Caco-2 (cell line): ENCODE results near the gene ADAMTS10. TPM values are rescaled to one million over a fixed set of nuclear protein-coding genes. Genes with fewer than 3 reads are reported as not detected.
A peak's percentile ranks its signal among the peaks of the same experiment; 100 is the strongest.

Experiments used
- BruUV-seq: library from RNA; stranded (reverse); fragments of 400-500 nt; replicated peaks from 2 replicates; lab custom pipeline; 2021; lab: Mats Ljungman, UMichigan
- CTCF ChIA-PET: fragments of 300-600 bp; sonication (Branson Sonifier 250); formaldehyde crosslinking; loops from one replicate; lab custom pipeline; 2022; ENCODE audit warnings: antibody characterized with exemption; lab: Charles Lee
- POLR2A ChIA-PET: fragments of 300-600 bp; sonication (Branson Sonifier 250); formaldehyde crosslinking; loops from one replicate; lab custom pipeline; 2022; ENCODE audit warnings: antibody characterized with exemption; lab: Charles Lee
- DNase-seq, 2 experiments: peaks; one replicate each; pipeline versions ENCODE4 v3.0.0 to v3.0.0-alpha.2; 2020 to 2022
- H3K27me3 ChIP-seq: replicated peaks from 2 replicates; pipeline ENCODE4 v1.6.0; 2011; ENCODE audit warnings: low read length; ENCODE audit not compliant: control insufficient read depth, insufficient read depth
- H3K36me3 ChIP-seq: 2 replicates; pipeline ENCODE4 v1.5.1; 2011; ENCODE audit warnings: low read length; ENCODE audit not compliant: control insufficient read depth, insufficient read depth
- H3K4me1 ChIP-seq: fragments of 250-450 bp; sonication (Bioruptor Pico); 2 replicates; pipeline ENCODE4 v1.5.1; 2020; ENCODE audit warnings: mild to moderate bottlenecking
- H3K4me3 ChIP-seq: 2 replicates; pipeline ENCODE4 v1.5.1; 2011; ENCODE audit warnings: low read depth, mild to moderate bottlenecking, control low read depth, low read length
- H3K9me3 ChIP-seq: fragments of 250-450 bp; sonication (Bioruptor Pico); 2 replicates; pipeline ENCODE4 v1.5.1; 2020; ENCODE audit warnings: mild to moderate bottlenecking, moderate library complexity
- H3K27ac Mint-ChIP-seq: one replicate; pipeline ENCODE4 v1.8.0; 2022; ENCODE audit warnings: mixed read lengths; ENCODE audit not compliant: unreplicated experiment
- H3K27me3 Mint-ChIP-seq: one replicate; pipeline ENCODE4 v1.8.0; 2022; ENCODE audit warnings: mixed read lengths; ENCODE audit not compliant: insufficient read depth, unreplicated experiment
- H3K36me3 Mint-ChIP-seq: one replicate; pipeline ENCODE4 v1.8.0; 2022; ENCODE audit warnings: mild to moderate bottlenecking, mixed read lengths; ENCODE audit not compliant: insufficient read depth, unreplicated experiment
- H3K4me1 Mint-ChIP-seq: one replicate; pipeline ENCODE4 v1.8.0; 2022; ENCODE audit warnings: low read depth, mixed read lengths; ENCODE audit not compliant: unreplicated experiment
- H3K4me3 Mint-ChIP-seq: one replicate; pipeline ENCODE4 v1.8.0; 2022; ENCODE audit warnings: mild to moderate bottlenecking, moderate library complexity, mixed read lengths; ENCODE audit not compliant: unreplicated experiment
- H3K9me3 Mint-ChIP-seq: one replicate; pipeline ENCODE4 v1.8.0; 2022; ENCODE audit warnings: mixed read lengths; ENCODE audit not compliant: unreplicated experiment
- CTCF ChIP-seq, 2 experiments: fragments of 200-600 bp in 1 of 2; IDR thresholded peaks; 1 replicate in 1 of 2; 2 replicates in 1 of 2; pipeline versions ENCODE4 v1.5.1 to v1.8.0; 2011 to 2022; ENCODE audit warnings: antibody characterized with exemption in 1 of 2, control low read depth in 1 of 2, inconsistent platforms in 1 of 2, low read depth in 1 of 2, low read length in 1 of 2, mild to moderate bottlenecking in 1 of 2, moderate library complexity in 1 of 2; ENCODE audit not compliant: insufficient read depth in 1 of 2, severe bottlenecking in 1 of 2, unreplicated experiment in 1 of 2
- intact Hi-C: fragments of 100-400 bp; cut with micrococcal nuclease; formaldehyde crosslinking; loops from one replicate; pipeline ENCODE4 v1.10.0; 2022; ENCODE audit not compliant: unreplicated experiment
- total RNA-seq: library from RNA; stranded (reverse); gene quantifications from 2 replicates; pipeline ENCODE4 v1.2.3, GENCODE V29; 2022

Gene ADAMTS10
- total RNA-seq, 1 experiment from 2014 or later, result 0.77 TPM

- H3K27ac Mint-ChIP-seq, result no peak overlapping the region
- Histone ChIP-seq H3K36me3 (no peaks in the 10 kb centered on the region), H3K4me3 (no peak overlapping the region), H3K4me1 (peaks cover 4% of the 10 kb centered on the region; the same call in 1 of the 2 replicates), H3K27me3 (no peaks in the 10 kb centered on the region), H3K9me3 (peaks cover 9% of the 10 kb centered on the region; the same call in 1 of the 2 replicates)
- peaks cover 10% of the 10 kb centered on the region for H3K27me3 Mint-ChIP-seq
- no peaks in the 10 kb centered on the region for H3K36me3 Mint-ChIP-seq
- no peak for DNase-seq
- ChIA-PET POLR2A (no interaction called here), CTCF (no interaction called here)
- H3K4me3 Mint-ChIP-seq, result no peak overlapping the region
- peaks cover 7% of the 10 kb centered on the region for H3K4me1 Mint-ChIP-seq
- BruUV-seq, result no TSS peak
- H3K9me3 Mint-ChIP-seq, result peaks cover 9% of the 10 kb centered on the region
- TF ChIP-seq CTCF (IDR thresholded peaks at IDR 0.05; ENCODE audit: insufficient read depth in 1 of 2, low read depth in 1 of 2, low read length in 1 of 2, severe bottlenecking in 1 of 2, unreplicated experiment in 1 of 2), result no peak
- intact Hi-C loops, result no loop called here
Observed at GRCh38 chr19:8589177-8589714, 21.3 kb downstream of the ADAMTS10 start.

- intact Hi-C loops, result no loop called here
- Mint-ChIP-seq H3K27ac (no peak overlapping the region), H3K9me3 (no peaks in the 10 kb centered on the region), H3K27me3 (peaks cover 6% of the 10 kb centered on the region), H3K4me3 (no peak overlapping the region), H3K4me1 (no peaks in the 10 kb centered on the region), H3K36me3 (no peaks in the 10 kb centered on the region)
- ChIA-PET POLR2A (no interaction called here), CTCF (interaction anchor here (0.6 kb wide), 1 partner anchor 232 kb away, joined by 5 read pairs; no protein-coding TSS in a partner anchor)
- Histone ChIP-seq H3K36me3 (no peaks in the 10 kb centered on the region), H3K27me3 (no peaks in the 10 kb centered on the region), H3K4me1 (peaks cover 4% of the 10 kb centered on the region; the same call in 1 of the 2 replicates), H3K4me3 (no peak overlapping the region), H3K9me3 (no peaks in the 10 kb centered on the region)
- TF ChIP-seq CTCF (IDR thresholded peaks at IDR 0.05; ENCODE audit: insufficient read depth in 1 of 2, low read depth in 1 of 2, low read length in 1 of 2, severe bottlenecking in 1 of 2, unreplicated experiment in 1 of 2), result peak; percentile 53 to 71
- BruUV-seq, result no TSS peak
- DNase-seq, result peak; percentile 60 to 68
Observed at GRCh38 chr19:8585894-8586750, 24.4 kb downstream of the ADAMTS10 start.

- Mint-ChIP-seq H3K4me1 (no peaks in the 10 kb centered on the region), H3K36me3 (no peaks in the 10 kb centered on the region), H3K9me3 (no peaks in the 10 kb centered on the region), H3K27me3 (peaks cover 6% of the 10 kb centered on the region), H3K27ac (no peak overlapping the region), H3K4me3 (no peak overlapping the region)
- no peak overlapping the region for H3K4me3 ChIP-seq
- intact Hi-C loops, result loop anchor here (5.0 kb wide), 1 partner anchor 107 kb away; no protein-coding TSS in a partner anchor
- H3K36me3 ChIP-seq, result no peaks in the 10 kb centered on the region
- no peak for TF ChIP-seq CTCF (IDR thresholded peaks at IDR 0.05; ENCODE audit: insufficient read depth in 1 of 2, low read depth in 1 of 2, low read length in 1 of 2, severe bottlenecking in 1 of 2, unreplicated experiment in 1 of 2)
- peaks cover 4% of the 10 kb centered on the region; the same call in 1 of the 2 replicates for H3K4me1 ChIP-seq
- ChIA-PET CTCF (interaction anchor here (0.6 kb wide), 1 partner anchor 231 kb away, joined by 5 read pairs; no protein-coding TSS in a partner anchor), POLR2A (no interaction called here)
- no TSS peak for BruUV-seq
- no peaks in the 10 kb centered on the region for H3K27me3 ChIP-seq
- no peaks in the 10 kb centered on the region for H3K9me3 ChIP-seq
- no peak for DNase-seq
Observed at GRCh38 chr19:8584965-8585893, 25.3 kb downstream of the ADAMTS10 start.
